K562 (cell line): ENCODE results near the gene SET. TPM values are rescaled to one million over a fixed set of nuclear protein-coding genes. Genes with fewer than 3 reads are reported as not detected.

Experiments used
- FOSL1 ChIP-seq: fragments of 200-800 bp; sonication (Bioruptor generic); conservative IDR thresholded peaks from 2 replicates; pipeline ENCODE4 v1.6.1; 2016; ENCODE audit warnings: missing genetic modification characterization, missing compliant biosample characterization
- FOXA3 ChIP-seq, 2 experiments: fragments of 450-650 bp in 1 of 2; sonication (generic) in 1 of 2; formaldehyde crosslinking; IDR thresholded peaks in 1 of 2; conservative IDR thresholded peaks in 1 of 2; 2 replicates each; pipeline versions ENCODE4 v1.4.0 to v1.8.0; 2020 to 2022; ENCODE audit warnings: mild to moderate bottlenecking in 2 of 2, missing genetic modification reagents in 1 of 2
- GTF2E2 ChIP-seq: fragments of 200-800 bp; sonication (Bioruptor generic); IDR thresholded peaks from 2 replicates; pipeline ENCODE4 v1.6.1; 2016; ENCODE audit warnings: missing genetic modification characterization, missing compliant biosample characterization
- TEAD4 ChIP-seq, 2 experiments: sonication (generic) in 1 of 2; formaldehyde crosslinking in 1 of 2; IDR thresholded peaks; 2 replicates each; pipeline versions ENCODE4 v1.6.1 to v1.8.0; 2012 to 2022; ENCODE audit warnings: borderline replicate concordance in 1 of 2, inconsistent platforms in 1 of 2, low read length in 1 of 2, mild to moderate bottlenecking in 1 of 2, missing genetic modification reagents in 1 of 2
- ZNF23 ChIP-seq: fragments of 250-450 bp; sonication (Bioruptor Pico); IDR thresholded peaks from 2 replicates; pipeline ENCODE4 v1.4.0; 2020; ENCODE audit warnings: mild to moderate bottlenecking
- ZNF239 ChIP-seq: fragments of 250-450 bp; sonication (Bioruptor Pico); IDR thresholded peaks from 2 replicates; pipeline ENCODE4 v1.4.0; 2020; ENCODE audit warnings: mild to moderate bottlenecking
- ZNF41 ChIP-seq: fragments of 250-450 bp; sonication (Bioruptor Pico); conservative IDR thresholded peaks from 2 replicates; pipeline ENCODE4 v1.4.0; 2020; ENCODE audit warnings: mild to moderate bottlenecking
- polyA plus RNA-seq, 8 experiments: library from polyadenylated mRNA; depleted of rRNA in 4 of 8; stranded (reverse) in 5 of 8; unstranded in 3 of 8; fragments of >200 nt; fragmentation: Nextera tagmentation in 2 of 8; fragmentation: Illumina TruSeq in 1 of 8; extraction: Ambion mirVana in 2 of 8; extraction: Trizol in 1 of 8; gene quantifications; 2 replicates each; pipeline versions ENCODE4 v1.2.1 to v1.2.3, GENCODE V29; 2011 to 2014; ENCODE audit warnings: inconsistent platforms in 1 of 8, missing spikeins in 1 of 8
- total RNA-seq, 7 experiments: library from RNA; depleted of rRNA in 6 of 7; stranded (reverse); fragments of >200 nt in 6 of 7; fragmentation: Illumina TruSeq in 2 of 7; extraction: Trizol in 2 of 7; gene quantifications; 2 replicates each; pipeline versions ENCODE4 v1.2.1 to v1.2.3, GENCODE V29; 2011 to 2021; ENCODE audit warnings: low replicate concordance in 1 of 7
- TF ChIP-seq, protein P1 (sequence below): IDR thresholded peaks from 2 replicates; pipeline ENCODE4 v1.6.1; 2012; ENCODE audit warnings: low read depth, low read length, improper control_type of control experiment, borderline replicate concordance
- TF ChIP-seq, protein P2 (sequence below): sonication (generic); formaldehyde crosslinking; IDR thresholded peaks from 2 replicates; pipeline ENCODE4 v1.8.1; 2023; ENCODE audit warnings: mild to moderate bottlenecking, missing genetic modification reagents
- TF ChIP-seq, protein P3 (sequence below), 2 experiments: fragments of 450-650 bp in 1 of 2; IDR thresholded peaks; 2 replicates each; pipeline ENCODE4 v1.6.1; 2011 to 2017; ENCODE audit warnings: low read depth in 2 of 2, antibody characterized with exemption in 1 of 2, borderline replicate concordance in 1 of 2, low read length in 1 of 2, mild to moderate bottlenecking in 1 of 2, mixed read lengths in 1 of 2; ENCODE audit not compliant: control insufficient read depth in 1 of 2
- TF ChIP-seq, protein P4 (sequence below): fragments of 250-450 bp; sonication (Bioruptor Pico); IDR thresholded peaks from 2 replicates; pipeline ENCODE4 v1.4.0; 2020; ENCODE audit warnings: mild to moderate bottlenecking
- TF ChIP-seq, protein P5 (sequence below): sonication (generic); formaldehyde crosslinking; IDR thresholded peaks from 2 replicates; pipeline ENCODE4 v1.8.0; 2023; ENCODE audit warnings: mild to moderate bottlenecking, missing genetic modification reagents

Gene SET
- total and polyA plus RNA-seq, 9 of the 15 experiments (the other 6 are each of a cell fraction or from before 2014, with no cell fraction given), result 404 to 1,447 (median 907) TPM

DNA sequence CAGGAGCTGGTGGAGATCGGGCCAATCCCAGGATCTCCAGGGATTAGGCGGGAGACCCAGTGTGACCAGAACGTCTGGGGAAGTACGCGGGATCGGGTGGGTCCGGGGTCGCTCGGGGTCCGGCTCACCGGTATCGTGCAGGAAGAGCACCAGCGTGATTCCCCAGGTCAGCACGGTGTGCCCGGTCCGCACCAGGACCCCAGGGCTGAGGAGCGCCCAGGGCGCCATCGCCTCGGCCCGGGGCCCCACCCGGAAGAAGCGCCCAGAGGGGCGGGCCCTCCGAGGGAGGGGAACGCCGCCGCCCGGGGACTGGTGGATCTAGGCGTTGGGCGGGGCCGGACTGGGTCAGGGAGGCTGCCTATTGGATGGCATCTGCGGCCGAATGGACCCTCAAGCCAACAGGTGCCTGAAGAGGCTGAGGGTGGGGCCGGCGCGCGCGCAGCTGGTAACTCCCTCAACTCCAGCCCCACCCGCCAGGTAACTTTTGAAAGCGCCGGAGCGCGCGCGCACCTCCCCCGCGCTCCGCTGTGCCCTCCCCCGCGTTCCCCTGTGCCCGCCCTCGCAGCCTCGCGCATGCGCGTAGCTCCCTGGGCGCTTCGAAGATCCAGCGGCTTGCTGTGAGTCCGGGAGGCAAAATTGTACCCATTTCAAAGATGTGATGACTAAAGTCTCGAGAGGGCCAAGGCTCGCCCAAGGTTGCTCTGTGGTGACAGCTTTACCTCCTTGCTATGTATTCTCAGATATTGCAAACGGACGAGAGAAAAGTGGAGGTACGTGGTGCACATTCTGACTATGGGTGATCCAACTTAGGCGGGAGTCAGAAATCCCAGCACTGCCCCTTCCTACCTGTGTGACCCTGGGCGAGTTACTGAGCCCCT lies 35.1 kb downstream of the SET start, which contains the start of gene ZDHHC12 (continued):
- TF ChIP-seq, protein P1, sequence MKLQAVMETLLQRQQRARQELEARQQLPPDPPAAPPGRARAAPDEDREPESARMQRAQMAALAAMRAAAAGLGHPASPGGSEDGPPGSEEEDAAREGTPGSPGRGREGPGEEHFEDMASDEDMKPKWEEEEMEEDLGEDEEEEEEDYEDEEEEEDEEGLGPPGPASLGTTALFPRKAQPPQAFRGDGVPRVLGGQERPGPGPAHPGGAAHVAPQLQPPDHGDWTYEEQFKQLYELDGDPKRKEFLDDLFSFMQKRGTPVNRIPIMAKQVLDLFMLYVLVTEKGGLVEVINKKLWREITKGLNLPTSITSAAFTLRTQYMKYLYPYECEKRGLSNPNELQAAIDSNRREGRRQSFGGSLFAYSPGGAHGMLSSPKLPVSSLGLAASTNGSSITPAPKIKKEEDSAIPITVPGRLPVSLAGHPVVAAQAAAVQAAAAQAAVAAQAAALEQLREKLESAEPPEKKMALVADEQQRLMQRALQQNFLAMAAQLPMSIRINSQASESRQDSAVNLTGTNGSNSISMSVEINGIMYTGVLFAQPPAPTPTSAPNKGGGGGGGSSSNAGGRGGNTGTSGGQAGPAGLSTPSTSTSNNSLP, result no peak
- TF ChIP-seq FOXA3 (CRISPR knock-in tag; conservative IDR thresholded peaks at IDR 0.05 in 1 of 2, IDR thresholded peaks at IDR 0.05 in 1 of 2) (no peak), TEAD4 (IDR thresholded peaks at IDR 0.05; ENCODE audit: low read length) (peak; percentile 27; the same call in 1 of the 2 replicates), TEAD4 (CRISPR knock-in tag; IDR thresholded peaks at IDR 0.05; ENCODE audit: borderline replicate concordance) (no peak), ZNF23 (CRISPR knock-in tag) (no peak), FOSL1 (tag) (no peak), ZNF41 (CRISPR knock-in tag) (no peak), GTF2E2 (tag) (no peak), ZNF239 (CRISPR knock-in tag) (no peak)
- TF ChIP-seq, protein P2, sequence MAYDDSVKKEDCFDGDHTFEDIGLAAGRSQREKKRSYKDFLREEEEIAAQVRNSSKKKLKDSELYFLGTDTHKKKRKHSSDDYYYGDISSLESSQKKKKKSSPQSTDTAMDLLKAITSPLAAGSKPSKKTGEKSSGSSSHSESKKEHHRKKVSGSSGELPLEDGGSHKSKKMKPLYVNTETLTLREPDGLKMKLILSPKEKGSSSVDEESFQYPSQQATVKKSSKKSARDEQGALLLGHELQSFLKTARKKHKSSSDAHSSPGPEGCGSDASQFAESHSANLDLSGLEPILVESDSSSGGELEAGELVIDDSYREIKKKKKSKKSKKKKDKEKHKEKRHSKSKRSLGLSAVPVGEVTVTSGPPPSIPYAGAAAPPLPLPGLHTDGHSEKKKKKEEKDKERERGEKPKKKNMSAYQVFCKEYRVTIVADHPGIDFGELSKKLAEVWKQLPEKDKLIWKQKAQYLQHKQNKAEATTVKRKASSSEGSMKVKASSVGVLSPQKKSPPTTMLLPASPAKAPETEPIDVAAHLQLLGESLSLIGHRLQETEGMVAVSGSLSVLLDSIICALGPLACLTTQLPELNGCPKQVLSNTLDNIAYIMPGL (CRISPR knock-in tag), result peak; percentile 18; the same call in 1 of the 2 replicates
- TF ChIP-seq, protein P3, sequence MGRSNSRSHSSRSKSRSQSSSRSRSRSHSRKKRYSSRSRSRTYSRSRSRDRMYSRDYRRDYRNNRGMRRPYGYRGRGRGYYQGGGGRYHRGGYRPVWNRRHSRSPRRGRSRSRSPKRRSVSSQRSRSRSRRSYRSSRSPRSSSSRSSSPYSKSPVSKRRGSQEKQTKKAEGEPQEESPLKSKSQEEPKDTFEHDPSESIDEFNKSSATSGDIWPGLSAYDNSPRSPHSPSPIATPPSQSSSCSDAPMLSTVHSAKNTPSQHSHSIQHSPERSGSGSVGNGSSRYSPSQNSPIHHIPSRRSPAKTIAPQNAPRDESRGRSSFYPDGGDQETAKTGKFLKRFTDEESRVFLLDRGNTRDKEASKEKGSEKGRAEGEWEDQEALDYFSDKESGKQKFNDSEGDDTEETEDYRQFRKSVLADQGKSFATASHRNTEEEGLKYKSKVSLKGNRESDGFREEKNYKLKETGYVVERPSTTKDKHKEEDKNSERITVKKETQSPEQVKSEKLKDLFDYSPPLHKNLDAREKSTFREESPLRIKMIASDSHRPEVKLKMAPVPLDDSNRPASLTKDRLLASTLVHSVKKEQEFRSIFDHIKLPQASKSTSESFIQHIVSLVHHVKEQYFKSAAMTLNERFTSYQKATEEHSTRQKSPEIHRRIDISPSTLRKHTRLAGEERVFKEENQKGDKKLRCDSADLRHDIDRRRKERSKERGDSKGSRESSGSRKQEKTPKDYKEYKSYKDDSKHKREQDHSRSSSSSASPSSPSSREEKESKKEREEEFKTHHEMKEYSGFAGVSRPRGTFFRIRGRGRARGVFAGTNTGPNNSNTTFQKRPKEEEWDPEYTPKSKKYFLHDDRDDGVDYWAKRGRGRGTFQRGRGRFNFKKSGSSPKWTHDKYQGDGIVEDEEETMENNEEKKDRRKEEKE (IDR thresholded peaks at IDR 0.05; ENCODE audit: borderline replicate concordance in 1 of 2, control insufficient read depth in 1 of 2, low read depth in 2 of 2, low read length in 1 of 2), result 0 out of 4 replicates have a peak, but pooled peaks have one; percentile 40 to 45
- TF ChIP-seq, protein P4, sequence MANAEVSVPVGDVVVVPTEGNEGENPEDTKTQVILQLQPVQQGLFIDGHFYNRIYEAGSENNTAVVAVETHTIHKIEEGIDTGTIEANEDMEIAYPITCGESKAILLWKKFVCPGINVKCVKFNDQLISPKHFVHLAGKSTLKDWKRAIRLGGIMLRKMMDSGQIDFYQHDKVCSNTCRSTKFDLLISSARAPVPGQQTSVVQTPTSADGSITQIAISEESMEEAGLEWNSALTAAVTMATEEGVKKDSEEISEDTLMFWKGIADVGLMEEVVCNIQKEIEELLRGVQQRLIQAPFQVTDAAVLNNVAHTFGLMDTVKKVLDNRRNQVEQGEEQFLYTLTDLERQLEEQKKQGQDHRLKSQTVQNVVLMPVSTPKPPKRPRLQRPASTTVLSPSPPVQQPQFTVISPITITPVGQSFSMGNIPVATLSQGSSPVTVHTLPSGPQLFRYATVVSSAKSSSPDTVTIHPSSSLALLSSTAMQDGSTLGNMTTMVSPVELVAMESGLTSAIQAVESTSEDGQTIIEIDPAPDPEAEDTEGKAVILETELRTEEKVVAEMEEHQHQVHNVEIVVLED (CRISPR knock-in tag), result peak; percentile 86
- TF ChIP-seq, protein P5, sequence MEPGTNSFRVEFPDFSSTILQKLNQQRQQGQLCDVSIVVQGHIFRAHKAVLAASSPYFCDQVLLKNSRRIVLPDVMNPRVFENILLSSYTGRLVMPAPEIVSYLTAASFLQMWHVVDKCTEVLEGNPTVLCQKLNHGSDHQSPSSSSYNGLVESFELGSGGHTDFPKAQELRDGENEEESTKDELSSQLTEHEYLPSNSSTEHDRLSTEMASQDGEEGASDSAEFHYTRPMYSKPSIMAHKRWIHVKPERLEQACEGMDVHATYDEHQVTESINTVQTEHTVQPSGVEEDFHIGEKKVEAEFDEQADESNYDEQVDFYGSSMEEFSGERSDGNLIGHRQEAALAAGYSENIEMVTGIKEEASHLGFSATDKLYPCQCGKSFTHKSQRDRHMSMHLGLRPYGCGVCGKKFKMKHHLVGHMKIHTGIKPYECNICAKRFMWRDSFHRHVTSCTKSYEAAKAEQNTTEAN (CRISPR knock-in tag), result no peak
